ENCODE data around the gene NFE2. TPM values are rescaled to one million over a fixed set of nuclear protein-coding genes. Genes with fewer than 3 reads are reported as not detected.

The NFE2 gene
- total RNA-seq, 1 donor from 2014 or later, result 0.65 TPM

DNA sequence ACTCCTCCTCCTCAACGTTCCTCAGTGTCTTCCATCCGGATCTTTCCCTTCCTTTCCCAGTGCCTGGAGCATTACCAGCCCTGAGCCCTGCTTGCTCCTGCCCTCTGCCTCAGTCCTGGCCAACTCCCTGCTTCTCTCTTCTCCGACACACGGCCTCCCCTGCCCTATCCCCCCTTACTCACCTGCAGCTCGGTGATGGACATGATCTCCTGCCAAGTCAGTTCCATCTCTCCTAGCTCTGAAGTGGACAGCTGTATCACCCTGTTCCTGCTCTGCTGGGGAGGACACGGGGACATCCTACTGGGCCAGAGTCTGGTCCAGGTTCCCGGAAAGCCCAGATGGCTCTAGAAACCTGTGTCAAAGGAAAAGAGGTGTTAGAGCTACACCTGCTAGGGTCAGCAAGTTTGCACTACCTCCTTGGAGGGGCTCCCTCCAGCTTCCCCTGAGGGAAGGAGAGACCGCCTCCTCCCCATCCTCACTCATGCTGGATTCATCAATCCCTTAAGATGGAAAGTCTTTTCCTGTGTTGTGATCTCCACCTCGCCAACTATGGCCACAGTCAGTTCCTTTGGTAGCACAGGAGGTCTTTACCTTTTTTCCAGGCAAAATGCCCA, 5.8 kb downstream of the NFE2 start:
- Mint-ChIP-seq H3K27ac (no peak overlapping the region), H3K9me3 (no peaks in the 10 kb centered on the region), H3K27me3 (peaks cover 8% of the 10 kb centered on the region), H3K4me3 (no peak overlapping the region), H3K4me1 (ENCODE audit: unreplicated experiment) (peaks cover 16% of the 10 kb centered on the region), H3K36me3 (no peaks in the 10 kb centered on the region)
- TF ChIP-seq, protein P1, sequence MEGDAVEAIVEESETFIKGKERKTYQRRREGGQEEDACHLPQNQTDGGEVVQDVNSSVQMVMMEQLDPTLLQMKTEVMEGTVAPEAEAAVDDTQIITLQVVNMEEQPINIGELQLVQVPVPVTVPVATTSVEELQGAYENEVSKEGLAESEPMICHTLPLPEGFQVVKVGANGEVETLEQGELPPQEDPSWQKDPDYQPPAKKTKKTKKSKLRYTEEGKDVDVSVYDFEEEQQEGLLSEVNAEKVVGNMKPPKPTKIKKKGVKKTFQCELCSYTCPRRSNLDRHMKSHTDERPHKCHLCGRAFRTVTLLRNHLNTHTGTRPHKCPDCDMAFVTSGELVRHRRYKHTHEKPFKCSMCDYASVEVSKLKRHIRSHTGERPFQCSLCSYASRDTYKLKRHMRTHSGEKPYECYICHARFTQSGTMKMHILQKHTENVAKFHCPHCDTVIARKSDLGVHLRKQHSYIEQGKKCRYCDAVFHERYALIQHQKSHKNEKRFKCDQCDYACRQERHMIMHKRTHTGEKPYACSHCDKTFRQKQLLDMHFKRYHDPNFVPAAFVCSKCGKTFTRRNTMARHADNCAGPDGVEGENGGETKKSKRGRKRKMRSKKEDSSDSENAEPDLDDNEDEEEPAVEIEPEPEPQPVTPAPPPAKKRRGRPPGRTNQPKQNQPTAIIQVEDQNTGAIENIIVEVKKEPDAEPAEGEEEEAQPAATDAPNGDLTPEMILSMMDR (conservative IDR thresholded peaks at IDR 0.05), result no peak
- no peak for DNase-seq (ENCODE audit: extremely low spot score, unreplicated experiment)

DNA sequence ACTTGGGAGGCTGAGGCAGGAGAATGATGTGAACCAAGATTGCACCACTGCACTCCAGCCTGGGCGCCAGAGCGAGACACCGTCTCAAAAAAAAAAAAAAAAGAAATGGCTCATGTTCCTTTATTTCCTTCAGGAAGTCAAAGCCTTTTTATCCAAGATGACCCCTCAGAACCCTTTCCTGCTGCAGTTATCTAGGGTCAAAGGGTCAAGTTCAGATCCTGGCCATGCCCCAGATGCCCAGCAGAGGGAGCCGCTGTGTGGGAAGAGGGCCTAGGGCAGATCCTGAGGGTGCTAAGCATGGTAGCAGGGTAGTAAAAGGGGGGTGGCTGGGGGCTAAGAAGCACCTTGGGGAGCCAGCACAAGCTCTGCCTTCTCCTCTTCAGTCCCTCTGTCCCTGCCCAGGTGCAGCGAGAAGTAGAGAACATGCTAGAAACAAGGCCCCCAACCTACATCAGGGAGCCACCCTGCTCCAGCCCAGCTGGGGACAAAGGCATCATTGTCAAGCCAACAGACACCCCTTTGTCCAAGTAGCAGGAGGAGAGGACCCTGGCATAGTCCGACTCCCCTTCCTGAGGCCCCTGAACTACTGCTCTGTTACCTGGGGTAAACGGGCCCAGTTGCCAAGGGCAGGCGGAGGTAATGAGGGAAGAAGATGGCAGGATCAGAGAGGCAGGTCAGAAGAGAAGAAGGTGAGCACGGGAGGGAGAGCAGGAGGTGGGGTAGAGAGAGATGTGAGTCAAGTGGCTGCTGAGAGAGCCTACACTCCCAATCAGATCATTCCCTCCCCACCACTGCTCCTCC, 6.5 kb downstream of the NFE2 start:
- H3K4me1 Mint-ChIP-seq (ENCODE audit: unreplicated experiment), result peaks cover 10% of the 10 kb centered on the region
- H3K27me3 Mint-ChIP-seq, result peaks cover 3% of the 10 kb centered on the region
- TF ChIP-seq, protein P1 (conservative IDR thresholded peaks at IDR 0.05), result peak; percentile 78
- H3K4me3 Mint-ChIP-seq, result no peak overlapping the region
- no peak overlapping the region for H3K27ac Mint-ChIP-seq
- no peak for DNase-seq (ENCODE audit: extremely low spot score, unreplicated experiment)
- H3K9me3 Mint-ChIP-seq, result no peaks in the 10 kb centered on the region
- no peaks in the 10 kb centered on the region for H3K36me3 Mint-ChIP-seq

DNA sequence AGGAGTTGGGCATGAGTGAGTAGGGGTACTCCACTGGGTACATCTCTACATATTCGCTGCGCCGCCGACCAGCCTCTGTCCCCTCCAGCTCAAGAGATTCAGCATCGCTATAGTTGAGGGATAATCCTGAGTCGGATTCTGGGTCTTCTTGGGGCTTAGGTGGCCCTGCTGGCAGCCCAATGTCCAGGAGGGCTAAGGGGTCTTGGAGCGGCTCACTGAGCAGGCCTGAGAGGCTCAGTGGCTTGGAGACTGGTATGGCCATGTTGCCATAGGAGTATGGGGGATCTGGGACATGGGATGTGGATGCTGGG, 7.9 kb downstream of the NFE2 start:
- Mint-ChIP-seq H3K36me3 (peaks cover 3% of the 10 kb centered on the region), H3K4me3 (no peak overlapping the region)

GRCh38 chr12:54292083-54292930, 8.5 kb downstream of the NFE2 start:
- no peaks in the 10 kb centered on the region for H3K27me3 Mint-ChIP-seq
- TF ChIP-seq, protein P1 (conservative IDR thresholded peaks at IDR 0.05), result no peak
- H3K9me3 Mint-ChIP-seq, result no peaks in the 10 kb centered on the region
- peaks cover 11% of the 10 kb centered on the region for H3K4me1 Mint-ChIP-seq (ENCODE audit: unreplicated experiment)
- peaks cover 8% of the 10 kb centered on the region for H3K36me3 Mint-ChIP-seq
- H3K27ac Mint-ChIP-seq, result no peak overlapping the region
- no peak for DNase-seq (ENCODE audit: extremely low spot score, unreplicated experiment)
- H3K4me3 Mint-ChIP-seq, result no peak overlapping the region

More for the DNA sequence above, 7.9 kb downstream of the NFE2 start:
- DNase-seq (ENCODE audit: extremely low spot score, unreplicated experiment), result no peak
- H3K27ac Mint-ChIP-seq, result peak overlapping the region; percentile 33
- no peaks in the 10 kb centered on the region for H3K9me3 Mint-ChIP-seq
- TF ChIP-seq, protein P1 (conservative IDR thresholded peaks at IDR 0.05), result no peak
- H3K4me1 Mint-ChIP-seq (ENCODE audit: unreplicated experiment), result peaks cover 10% of the 10 kb centered on the region
- no peaks in the 10 kb centered on the region for H3K27me3 Mint-ChIP-seq

DNA sequence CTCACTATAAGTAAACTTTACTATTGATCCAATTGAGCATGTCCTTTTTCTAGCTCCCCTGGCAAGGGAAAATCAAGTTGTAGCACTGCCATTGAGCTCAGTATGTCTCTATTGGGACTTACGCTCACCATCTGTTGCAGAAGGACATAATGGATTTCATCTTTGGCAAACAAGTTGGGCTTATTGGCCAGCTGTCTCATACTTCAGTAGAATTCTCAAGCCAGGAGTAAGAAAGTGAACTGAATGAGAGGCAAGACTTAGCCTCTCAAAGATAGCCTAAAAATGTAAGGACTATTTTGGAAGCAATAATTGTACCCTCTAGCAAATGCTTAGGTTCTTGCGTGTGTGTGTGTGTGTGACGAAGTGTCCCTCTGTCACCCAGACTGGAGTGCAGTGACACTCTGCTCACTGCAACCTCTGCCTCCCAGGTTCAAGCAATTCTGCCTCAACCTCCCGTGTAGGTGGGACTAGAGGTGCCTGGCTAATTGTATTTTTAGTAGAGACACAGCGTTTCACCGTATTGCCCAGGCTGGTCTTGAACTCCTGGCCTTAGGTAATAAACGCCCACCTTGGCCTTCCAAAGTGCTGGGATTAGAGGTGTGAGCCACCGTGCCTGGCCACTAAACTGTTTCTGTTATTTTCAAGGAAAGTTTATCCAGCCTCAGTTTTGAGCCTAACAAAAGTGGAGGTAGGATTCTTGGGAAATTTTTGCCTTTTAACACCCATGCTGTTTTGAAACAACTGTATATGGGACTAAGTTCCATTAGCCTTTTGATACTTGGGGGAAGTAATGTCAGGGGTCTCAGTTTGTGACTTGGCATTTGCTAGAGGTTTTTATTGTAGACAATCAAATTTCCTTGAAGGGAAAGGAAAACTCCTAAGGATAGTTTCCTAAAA, 13.3 kb downstream of the NFE2 start:
- Mint-ChIP-seq H3K27me3 (no peaks in the 10 kb centered on the region), H3K27ac (peak overlapping the region; percentile 74), H3K4me3 (peak overlapping the region; percentile 26), H3K4me1 (ENCODE audit: unreplicated experiment) (peaks cover 44% of the 10 kb centered on the region), H3K9me3 (no peaks in the 10 kb centered on the region), H3K36me3 (peaks cover 41% of the 10 kb centered on the region)
- TF ChIP-seq, protein P1 (conservative IDR thresholded peaks at IDR 0.05), result no peak
- DNase-seq (ENCODE audit: extremely low spot score, unreplicated experiment), result no peak
